IMR-90 (cell line): Measurements from ENCODE around the gene KIF25.

Source experiments
- CEBPB ChIP-seq: IDR thresholded peaks from 2 replicates; pipeline ENCODE4 v1.6.1; 2012; ENCODE audit warnings: low read depth, low read length, improper control_type of control experiment
- CHD1 ChIP-seq: IDR thresholded peaks from 2 replicates; pipeline ENCODE4 v1.6.1; 2012; ENCODE audit warnings: low read depth, low read length, improper control_type of control experiment
- CTCF ChIP-seq: conservative IDR thresholded peaks from 2 replicates; pipeline ENCODE4 v1.5.1; 2012; ENCODE audit warnings: mild to moderate bottlenecking, low read depth, low read length, improper control_type of control experiment
- NFE2L2 ChIP-seq: fragments of 150-350 bp; IDR thresholded peaks from 2 replicates; pipeline ENCODE4 v1.6.1; 2016; ENCODE audit warnings: low read depth, mild to moderate bottlenecking, low read length
- POLR2A ChIP-seq: IDR thresholded peaks from 2 replicates; pipeline ENCODE4 v1.6.1; 2012; ENCODE audit warnings: mild to moderate bottlenecking, low read depth, low read length
- RAD21 ChIP-seq: IDR thresholded peaks from 2 replicates; pipeline ENCODE4 v1.6.1; 2012; ENCODE audit warnings: low read length, improper control_type of control experiment
- RFX5 ChIP-seq: IDR thresholded peaks from 2 replicates; pipeline ENCODE4 v1.8.0; 2012; ENCODE audit warnings: low read depth, mild to moderate bottlenecking, low read length, moderate library complexity

- no peak for TF ChIP-seq NFE2L2
- no peak for TF ChIP-seq CTCF
- TF ChIP-seq RAD21, result no peak
- TF ChIP-seq POLR2A, result no peak
- TF ChIP-seq CEBPB, result no peak
- no peak for TF ChIP-seq RFX5
- no peak for TF ChIP-seq CHD1
Observed at GRCh38 chr6:167956983-167957492, 40.4 kb upstream of the KIF25 start.
